Muscle of leg (tissue), 11 donors: ENCODE data around the gene MPRIP. TPM values are rescaled to one million over a fixed set of nuclear protein-coding genes. Genes with fewer than 3 reads are reported as not detected.

Source experiments
- DNase-seq: peaks from one replicate; pipeline ENCODE4 v3.0.0; 2013
- H3K27ac ChIP-seq: one replicate; pipeline ENCODE4 v1.5.1; 2013; ENCODE audit warnings: mild to moderate bottlenecking, low read length, control low read depth
- H3K27me3 ChIP-seq: one replicate; pipeline ENCODE4 v1.6.1; 2013; ENCODE audit warnings: low read length; ENCODE audit not compliant: control insufficient read depth, insufficient read depth
- H3K36me3 ChIP-seq: one replicate; pipeline ENCODE4 v1.6.1; 2013; ENCODE audit warnings: low read length; ENCODE audit not compliant: control insufficient read depth, insufficient read depth
- H3K4me1 ChIP-seq: one replicate; pipeline ENCODE4 v1.6.1; 2013; ENCODE audit warnings: low read length; ENCODE audit not compliant: control insufficient read depth, insufficient read depth
- H3K4me3 ChIP-seq: one replicate; pipeline ENCODE4 v1.5.1; 2013; ENCODE audit warnings: low read length, control low read depth
- H3K9me3 ChIP-seq: replicated peaks from 2 replicates; pipeline ENCODE4 v1.6.1; 2013; ENCODE audit warnings: low read depth, low read length; ENCODE audit not compliant: control insufficient read depth
- WGBS: methylation state at CpG from one replicate; pipeline ENCODE4 v1.1.5; 2013; ENCODE audit warnings: missing lambda C conversion rate; ENCODE audit not compliant: insufficient coverage; 5-methylcytosine and 5-hydroxymethylcytosine counted together
- polyA plus RNA-seq, 8 donors: library from polyadenylated mRNA; unstranded; fragments of 120-200 nt; gene quantifications; one replicate each; pipeline versions ENCODE4 v1.2.1 to v1.2.3, GENCODE V29; 2013; ENCODE audit warnings: inconsistent platforms in 1 of 8, low replicate concordance in 1 of 8; ENCODE audit not compliant: insufficient read length in 8 of 8, insufficient read depth in 1 of 8
- total RNA-seq: library from RNA; stranded (reverse); fragments of 120-200 nt; gene quantifications from one replicate; pipeline ENCODE4 v1.2.4, GENCODE V29; 2013

The MPRIP gene
- total and polyA plus RNA-seq, 9 donors = 144 to 211 (median 198) TPM

- no peaks in the 10 kb centered on the region for H3K27me3 ChIP-seq
- H3K9me3 ChIP-seq = no peaks in the 10 kb centered on the region
- WGBS = 88% methylated on average over 13 of the region's 17 CpGs
- peaks cover 84% of the 10 kb centered on the region for H3K36me3 ChIP-seq
- DNase-seq = no peak
- no peaks in the 10 kb centered on the region for H3K4me1 ChIP-seq
- H3K27ac ChIP-seq = no peak overlapping the region
- H3K4me3 ChIP-seq = no peak overlapping the region
Observed at GRCh38 chr17:17216236-17216635, 174.0 kb downstream of the MPRIP start.

- DNase-seq = no peak
- WGBS = 86% methylated on average over 14 of the region's 16 CpGs
- H3K4me1 ChIP-seq = no peaks in the 10 kb centered on the region
- H3K27ac ChIP-seq = no peak overlapping the region
- no peaks in the 10 kb centered on the region for H3K27me3 ChIP-seq
- no peaks in the 10 kb centered on the region for H3K9me3 ChIP-seq
- peaks cover 85% of the 10 kb centered on the region for H3K36me3 ChIP-seq
- no peak overlapping the region for H3K4me3 ChIP-seq
Observed at GRCh38 chr17:17216776-17217175, 174.5 kb downstream of the MPRIP start.

- no peaks in the 10 kb centered on the region for H3K27me3 ChIP-seq
- 87% methylated on average over 2 of the region's 3 CpGs for WGBS
- no peak overlapping the region for H3K4me3 ChIP-seq
- no peak overlapping the region for H3K27ac ChIP-seq
- peaks cover 91% of the 10 kb centered on the region for H3K36me3 ChIP-seq
- no peak for DNase-seq
- H3K9me3 ChIP-seq = no peaks in the 10 kb centered on the region
- H3K4me1 ChIP-seq = no peaks in the 10 kb centered on the region
Observed at GRCh38 chr17:17217995-17218394, 175.7 kb downstream of the MPRIP start.

- H3K27ac ChIP-seq = no peak overlapping the region
- no peaks in the 10 kb centered on the region for H3K4me1 ChIP-seq
- no peak for DNase-seq
- WGBS = 97% methylated on average over 8 of the region's 8 CpGs
- H3K36me3 ChIP-seq = peaks cover 91% of the 10 kb centered on the region
- no peaks in the 10 kb centered on the region for H3K9me3 ChIP-seq
- no peaks in the 10 kb centered on the region for H3K27me3 ChIP-seq
- H3K4me3 ChIP-seq = no peak overlapping the region
Observed at GRCh38 chr17:17220529-17220928, 178.3 kb downstream of the MPRIP start.

- peaks cover 91% of the 10 kb centered on the region for H3K36me3 ChIP-seq
- DNase-seq = no peak
- no peaks in the 10 kb centered on the region for H3K9me3 ChIP-seq
- WGBS = 93% methylated on average over 19 of the region's 22 CpGs
- H3K4me3 ChIP-seq = no peak overlapping the region
- H3K27ac ChIP-seq = no peak overlapping the region
- H3K27me3 ChIP-seq = no peaks in the 10 kb centered on the region
- H3K4me1 ChIP-seq = no peaks in the 10 kb centered on the region
Observed at GRCh38 chr17:17221329-17221728, 179.1 kb downstream of the MPRIP start.

- DNase-seq = no peak
- 92% methylated on average over 16 of the region's 16 CpGs for WGBS
- H3K36me3 ChIP-seq = peaks cover 92% of the 10 kb centered on the region
- H3K27ac ChIP-seq = no peak overlapping the region
- H3K9me3 ChIP-seq = no peaks in the 10 kb centered on the region
- H3K27me3 ChIP-seq = no peaks in the 10 kb centered on the region
- no peak overlapping the region for H3K4me3 ChIP-seq
- H3K4me1 ChIP-seq = no peaks in the 10 kb centered on the region
Observed at GRCh38 chr17:17223736-17224135, 181.5 kb downstream of the MPRIP start.

GRCh38 chr17:17224137-17224536 is 181.9 kb downstream of the MPRIP start:
- Histone ChIP-seq H3K27ac (no peak overlapping the region), H3K4me1 (no peaks in the 10 kb centered on the region), H3K9me3 (no peaks in the 10 kb centered on the region), H3K36me3 (peaks cover 92% of the 10 kb centered on the region), H3K27me3 (no peaks in the 10 kb centered on the region), H3K4me3 (no peak overlapping the region)
- WGBS = 80% methylated on average over 7 of the region's 8 CpGs
- DNase-seq = no peak

GRCh38 chr17:17225901-17226300 is 183.6 kb downstream of the MPRIP start:
- H3K9me3 ChIP-seq = no peaks in the 10 kb centered on the region
- no peak overlapping the region for H3K27ac ChIP-seq
- DNase-seq = no peak
- no peaks in the 10 kb centered on the region for H3K27me3 ChIP-seq
- H3K4me1 ChIP-seq = no peaks in the 10 kb centered on the region
- H3K36me3 ChIP-seq = peaks cover 96% of the 10 kb centered on the region
- no peak overlapping the region for H3K4me3 ChIP-seq
- WGBS = 97% methylated on average over 9 of the region's 10 CpGs

- H3K36me3 ChIP-seq = peaks cover 96% of the 10 kb centered on the region
- no peaks in the 10 kb centered on the region for H3K9me3 ChIP-seq
- H3K4me3 ChIP-seq = no peak overlapping the region
- H3K4me1 ChIP-seq = peaks cover 2% of the 10 kb centered on the region
- no peak overlapping the region for H3K27ac ChIP-seq
- DNase-seq = no peak
- 93% methylated on average over 13 of the region's 16 CpGs for WGBS
- H3K27me3 ChIP-seq = no peaks in the 10 kb centered on the region
Observed at GRCh38 chr17:17226451-17227265, 184.4 kb downstream of the MPRIP start.

GRCh38 chr17:17227608-17228520 is 185.6 kb downstream of the MPRIP start:
- no peaks in the 10 kb centered on the region for H3K27me3 ChIP-seq
- H3K27ac ChIP-seq = no peak overlapping the region
- no peak for DNase-seq
- peaks cover 13% of the 10 kb centered on the region for H3K4me1 ChIP-seq
- WGBS = 89% methylated on average over 23 of the region's 25 CpGs
- H3K4me3 ChIP-seq = no peak overlapping the region
- peaks cover 97% of the 10 kb centered on the region for H3K36me3 ChIP-seq
- no peaks in the 10 kb centered on the region for H3K9me3 ChIP-seq
